ENCODE data around the gene TAMALIN. TPM values are rescaled to one million over a fixed set of nuclear protein-coding genes. Genes with fewer than 3 reads are reported as not detected.

The TAMALIN gene
- total and polyA plus RNA-seq, 2 experiments from 2014 or later, result 0.34 to 3.0 TPM

DNA sequence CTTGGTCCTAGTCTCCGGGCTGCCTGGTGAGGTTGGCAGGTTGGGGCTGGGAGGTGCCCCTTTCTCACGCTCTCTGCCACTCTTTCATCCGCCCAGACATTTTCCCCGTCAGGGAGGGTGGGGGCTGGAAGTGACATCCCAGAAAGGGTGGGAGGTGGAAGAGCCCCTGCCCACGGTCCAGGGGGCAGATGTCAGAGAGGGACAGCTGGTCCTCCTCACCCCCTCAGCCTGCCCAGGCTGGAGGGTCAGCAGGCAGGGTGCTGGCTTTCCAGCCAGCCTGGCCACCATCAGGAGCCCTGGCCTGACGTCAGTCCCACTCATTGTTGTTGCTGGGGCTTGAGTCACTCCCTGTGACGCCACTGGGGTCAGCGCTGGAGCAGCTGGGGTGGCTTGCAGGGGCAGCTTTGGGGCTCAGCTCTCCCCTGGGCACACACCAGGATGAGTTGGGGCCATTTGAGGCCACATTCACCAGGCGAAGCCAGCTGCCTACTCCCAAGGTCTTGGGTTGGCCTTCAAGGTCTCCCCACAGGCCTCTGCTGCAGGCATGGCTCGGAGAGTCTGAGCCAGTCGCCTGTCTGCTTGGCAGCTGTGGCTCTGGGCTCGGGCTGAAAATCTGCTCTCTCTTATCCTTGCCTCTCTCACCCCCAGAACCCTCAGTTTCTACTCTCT is 57.4 kb downstream of the TAMALIN start:
- DNase-seq (ENCODE audit: low spot score) (no peak), ATAC-seq (no peak)
- peaks cover 2% of the 10 kb centered on the region; the same call in 1 of the 3 replicates for H3K4me1 Mint-ChIP-seq
- H3K79me2 ChIP-seq (replicated peaks; ENCODE audit: insufficient read depth), result no peaks in the 10 kb centered on the region
- H3K9me3 Mint-ChIP-seq, result no peaks in the 10 kb centered on the region
- H3K4me3 Mint-ChIP-seq, result no peak overlapping the region
- H4K20me1 ChIP-seq (replicated peaks; ENCODE audit: insufficient read depth), result no peaks in the 10 kb centered on the region
- no peaks in the 10 kb centered on the region; the same call in 1 of the 2 replicates for H3F3A ChIP-seq (replicated peaks; ENCODE audit: low read depth)
- TF ChIP-seq ZNF331 (CRISPR knock-in tag; IDR thresholded peaks at IDR 0.05; ENCODE audit: low read depth) (no peak), NANOG (IDR thresholded peaks at IDR 0.05; ENCODE audit: borderline replicate concordance) (no peak), EZH2phosphoT487 (IDR thresholded peaks at IDR 0.05; ENCODE audit: unreplicated experiment) (no peak), JUNB (IDR thresholded peaks at IDR 0.05; ENCODE audit: unreplicated experiment) (no peak), STAT1 (IDR thresholded peaks at IDR 0.05; ENCODE audit: unreplicated experiment) (no peak), EZH2 (IDR thresholded peaks at IDR 0.05; ENCODE audit: low read depth, unreplicated experiment) (no peak), ZNF114 (CRISPR knock-in tag; IDR thresholded peaks at IDR 0.05) (no peak)
- TF ChIP-seq, protein P1, sequence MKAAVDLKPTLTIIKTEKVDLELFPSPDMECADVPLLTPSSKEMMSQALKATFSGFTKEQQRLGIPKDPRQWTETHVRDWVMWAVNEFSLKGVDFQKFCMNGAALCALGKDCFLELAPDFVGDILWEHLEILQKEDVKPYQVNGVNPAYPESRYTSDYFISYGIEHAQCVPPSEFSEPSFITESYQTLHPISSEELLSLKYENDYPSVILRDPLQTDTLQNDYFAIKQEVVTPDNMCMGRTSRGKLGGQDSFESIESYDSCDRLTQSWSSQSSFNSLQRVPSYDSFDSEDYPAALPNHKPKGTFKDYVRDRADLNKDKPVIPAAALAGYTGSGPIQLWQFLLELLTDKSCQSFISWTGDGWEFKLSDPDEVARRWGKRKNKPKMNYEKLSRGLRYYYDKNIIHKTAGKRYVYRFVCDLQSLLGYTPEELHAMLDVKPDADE (IDR thresholded peaks at IDR 0.05), result no peak
- TF ChIP-seq, protein P2, sequence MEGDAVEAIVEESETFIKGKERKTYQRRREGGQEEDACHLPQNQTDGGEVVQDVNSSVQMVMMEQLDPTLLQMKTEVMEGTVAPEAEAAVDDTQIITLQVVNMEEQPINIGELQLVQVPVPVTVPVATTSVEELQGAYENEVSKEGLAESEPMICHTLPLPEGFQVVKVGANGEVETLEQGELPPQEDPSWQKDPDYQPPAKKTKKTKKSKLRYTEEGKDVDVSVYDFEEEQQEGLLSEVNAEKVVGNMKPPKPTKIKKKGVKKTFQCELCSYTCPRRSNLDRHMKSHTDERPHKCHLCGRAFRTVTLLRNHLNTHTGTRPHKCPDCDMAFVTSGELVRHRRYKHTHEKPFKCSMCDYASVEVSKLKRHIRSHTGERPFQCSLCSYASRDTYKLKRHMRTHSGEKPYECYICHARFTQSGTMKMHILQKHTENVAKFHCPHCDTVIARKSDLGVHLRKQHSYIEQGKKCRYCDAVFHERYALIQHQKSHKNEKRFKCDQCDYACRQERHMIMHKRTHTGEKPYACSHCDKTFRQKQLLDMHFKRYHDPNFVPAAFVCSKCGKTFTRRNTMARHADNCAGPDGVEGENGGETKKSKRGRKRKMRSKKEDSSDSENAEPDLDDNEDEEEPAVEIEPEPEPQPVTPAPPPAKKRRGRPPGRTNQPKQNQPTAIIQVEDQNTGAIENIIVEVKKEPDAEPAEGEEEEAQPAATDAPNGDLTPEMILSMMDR (conservative IDR thresholded peaks at IDR 0.05; ENCODE audit: low read depth in 2 of 2), result no peak
- TF ChIP-seq, protein P3, sequence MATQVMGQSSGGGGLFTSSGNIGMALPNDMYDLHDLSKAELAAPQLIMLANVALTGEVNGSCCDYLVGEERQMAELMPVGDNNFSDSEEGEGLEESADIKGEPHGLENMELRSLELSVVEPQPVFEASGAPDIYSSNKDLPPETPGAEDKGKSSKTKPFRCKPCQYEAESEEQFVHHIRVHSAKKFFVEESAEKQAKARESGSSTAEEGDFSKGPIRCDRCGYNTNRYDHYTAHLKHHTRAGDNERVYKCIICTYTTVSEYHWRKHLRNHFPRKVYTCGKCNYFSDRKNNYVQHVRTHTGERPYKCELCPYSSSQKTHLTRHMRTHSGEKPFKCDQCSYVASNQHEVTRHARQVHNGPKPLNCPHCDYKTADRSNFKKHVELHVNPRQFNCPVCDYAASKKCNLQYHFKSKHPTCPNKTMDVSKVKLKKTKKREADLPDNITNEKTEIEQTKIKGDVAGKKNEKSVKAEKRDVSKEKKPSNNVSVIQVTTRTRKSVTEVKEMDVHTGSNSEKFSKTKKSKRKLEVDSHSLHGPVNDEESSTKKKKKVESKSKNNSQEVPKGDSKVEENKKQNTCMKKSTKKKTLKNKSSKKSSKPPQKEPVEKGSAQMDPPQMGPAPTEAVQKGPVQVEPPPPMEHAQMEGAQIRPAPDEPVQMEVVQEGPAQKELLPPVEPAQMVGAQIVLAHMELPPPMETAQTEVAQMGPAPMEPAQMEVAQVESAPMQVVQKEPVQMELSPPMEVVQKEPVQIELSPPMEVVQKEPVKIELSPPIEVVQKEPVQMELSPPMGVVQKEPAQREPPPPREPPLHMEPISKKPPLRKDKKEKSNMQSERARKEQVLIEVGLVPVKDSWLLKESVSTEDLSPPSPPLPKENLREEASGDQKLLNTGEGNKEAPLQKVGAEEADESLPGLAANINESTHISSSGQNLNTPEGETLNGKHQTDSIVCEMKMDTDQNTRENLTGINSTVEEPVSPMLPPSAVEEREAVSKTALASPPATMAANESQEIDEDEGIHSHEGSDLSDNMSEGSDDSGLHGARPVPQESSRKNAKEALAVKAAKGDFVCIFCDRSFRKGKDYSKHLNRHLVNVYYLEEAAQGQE (IDR thresholded peaks at IDR 0.05; ENCODE audit: unreplicated experiment), result no peak
- H3K4me1 ChIP-seq (ENCODE audit: insufficient read depth), result no peaks in the 10 kb centered on the region
- no peak overlapping the region for H3K4me2 ChIP-seq
- H3K9me2 ChIP-seq (ENCODE audit: insufficient read depth), result no peaks in the 10 kb centered on the region
- no peak overlapping the region for H3K4me3 ChIP-seq
- H3K27ac ChIP-seq (ENCODE audit: low read depth), result no peak overlapping the region
- no peaks in the 10 kb centered on the region for H3K36me3 ChIP-seq (ENCODE audit: insufficient read depth)
- H3K36me3 Mint-ChIP-seq (ENCODE audit: low read depth), result no peaks in the 10 kb centered on the region; the same call in 2 of the 3 replicates
- H3K27me3 ChIP-seq (ENCODE audit: insufficient read depth), result no peaks in the 10 kb centered on the region
- H3K27ac Mint-ChIP-seq, result no peak overlapping the region
- H2AFZ ChIP-seq, result no peak overlapping the region
- peaks cover 9% of the 10 kb centered on the region for H3K27me3 Mint-ChIP-seq (ENCODE audit: insufficient read depth, low read depth, poor library complexity)

Small RNAs within 50 kb of the gene (small RNA-seq; reads per million reads assigned to genes)
- gene RNU6-574P (ENCODE audit: low replicate concordance), result not detected

Other genes starting within 250 kb of the TAMALIN start
- 4.1 and 5.2 TPM in 2 replicates for gene FIGNL2, start 158.2 kb upstream of the TAMALIN start, total RNA-seq (2014; rRNA removed; shearing (Covaris generic))
- gene FIGNL2, start 158.2 kb upstream of the TAMALIN start, polyA plus RNA-seq (2016; fragmentation: Nextera tagmentation; extraction: Ambion mirVana), result 1.1 and 1.4 TPM in 2 replicates
- 0.27 and 1.7 TPM in 2 replicates for gene ANKRD33, start 118.8 kb upstream of the TAMALIN start, total RNA-seq (2014; rRNA removed; shearing (Covaris generic))
- gene ANKRD33, start 118.8 kb upstream of the TAMALIN start, polyA plus RNA-seq (2016; fragmentation: Nextera tagmentation; extraction: Ambion mirVana), result 0.27 and 0.42 TPM in 2 replicates
- gene ACVRL1, start 99.4 kb upstream of the TAMALIN start, total RNA-seq (2014; rRNA removed; shearing (Covaris generic)), result 0.28 and 0.62 TPM in 2 replicates
- 0.23 TPM in 1 of 2 replicates, not detected in the other for gene ACVRL1, start 99.4 kb upstream of the TAMALIN start, polyA plus RNA-seq (2016; fragmentation: Nextera tagmentation; extraction: Ambion mirVana)
- gene ACVR1B, start 55.2 kb upstream of the TAMALIN start, total RNA-seq (2014; rRNA removed; shearing (Covaris generic)), result 7.5 and 7.8 TPM in 2 replicates
- 2.4 and 2.6 TPM in 2 replicates for gene ACVR1B, start 55.2 kb upstream of the TAMALIN start, polyA plus RNA-seq (2016; fragmentation: Nextera tagmentation; extraction: Ambion mirVana)
- 13.4 and 19.1 TPM in 2 replicates for gene NR4A1, start 44.5 kb downstream of the TAMALIN start, total RNA-seq (2014; rRNA removed; shearing (Covaris generic))
- 7.5 and 8.3 TPM in 2 replicates for gene NR4A1, start 44.5 kb downstream of the TAMALIN start, polyA plus RNA-seq (2016; fragmentation: Nextera tagmentation; extraction: Ambion mirVana)
- 60.3 and 111 TPM in 2 replicates for gene ATG101, start 63.0 kb downstream of the TAMALIN start, total RNA-seq (2014; rRNA removed; shearing (Covaris generic))
- 27.7 and 29.4 TPM in 2 replicates for gene ATG101, start 63.0 kb downstream of the TAMALIN start, polyA plus RNA-seq (2016; fragmentation: Nextera tagmentation; extraction: Ambion mirVana)
- gene SMIM41, start 72.8 kb downstream of the TAMALIN start, total RNA-seq (2014; rRNA removed; shearing (Covaris generic)), result 0.12 and 0.66 TPM in 2 replicates
- 0.66 and 0.80 TPM in 2 replicates for gene SMIM41, start 72.8 kb downstream of the TAMALIN start, polyA plus RNA-seq (2016; fragmentation: Nextera tagmentation; extraction: Ambion mirVana)
- not detected in 2 replicates for gene KRT80, start 185.1 kb downstream of the TAMALIN start, total RNA-seq (2014; rRNA removed; shearing (Covaris generic))
- gene KRT80, start 185.1 kb downstream of the TAMALIN start, polyA plus RNA-seq (2016; fragmentation: Nextera tagmentation; extraction: Ambion mirVana), result not detected in 2 replicates
- gene KRT7, start 226.3 kb downstream of the TAMALIN start, total RNA-seq (2014; rRNA removed; shearing (Covaris generic)), result 9.4 and 11.7 TPM in 2 replicates
- gene KRT7, start 226.3 kb downstream of the TAMALIN start, polyA plus RNA-seq (2016; fragmentation: Nextera tagmentation; extraction: Ambion mirVana), result 6.5 and 16.4 TPM in 2 replicates